ENCODE data around the gene KCNA3. TPM values are rescaled to one million over a fixed set of nuclear protein-coding genes. Genes with fewer than 3 reads are reported as not detected.

The KCNA3 gene
- polyA plus RNA-seq, 1 of the 3 experiments (the other 2 are of a cell fraction), result not detected

DNA sequence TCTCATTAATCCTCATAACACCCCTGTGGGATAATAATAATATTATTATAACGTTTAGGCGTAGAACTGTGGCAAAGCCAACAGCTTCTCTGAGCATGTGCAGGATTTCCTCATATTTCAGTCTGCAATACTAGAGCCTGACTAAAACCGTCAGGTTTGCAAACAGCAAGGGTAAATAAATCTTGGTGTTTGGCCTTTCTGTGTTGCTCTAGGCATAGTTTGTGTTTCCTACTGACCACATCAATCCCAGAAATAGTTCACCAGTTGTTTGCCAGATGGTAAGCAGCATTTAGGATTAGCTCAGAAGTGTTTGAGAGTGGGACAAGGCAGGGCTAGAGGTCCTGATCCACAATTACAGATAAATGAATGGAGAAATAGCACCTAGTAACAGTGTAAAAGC, 2.8 kb upstream of the KCNA3 start:
- DNase-seq, result no peak
- H3F3A ChIP-seq (replicated peaks; ENCODE audit: insufficient read depth), result no peaks in the 10 kb centered on the region
- ChIA-PET POLR2A (no interaction called here), CTCF (interaction anchor here (1.0 to 6.3 kb wide), 6 partner anchors 13 to 103 kb away, joined by 3 to 50 read pairs (median 3); no protein-coding TSS in a partner anchor)
- no peak overlapping the region for H2AFZ ChIP-seq (ENCODE audit: low read depth)
- no peak overlapping the region for H3K4me3 ChIP-seq (ENCODE audit: low read depth in 2 of 2, low read length in 1 of 2)
- no peak overlapping the region for H3K9ac ChIP-seq
- peaks cover 0 to 8% of the 10 kb centered on the region in 2 experiments; a peak in 1 of 4 replicates for H3K4me1 ChIP-seq (ENCODE audit: control insufficient read depth in 1 of 2, insufficient read depth in 2 of 2, low read depth in 1 of 2, low read length in 1 of 2)
- H3K9me3 ChIP-seq, result no peaks in the 10 kb centered on the region
- H3K9me2 ChIP-seq, result no peaks in the 10 kb centered on the region
- WGBS (ENCODE audit: low lambda C conversion rate), result 62% methylated on average over 3 of the region's 3 CpGs
- H3K4me2 ChIP-seq, result no peak overlapping the region
- H3K79me2 ChIP-seq (ENCODE audit: insufficient read depth), result no peaks in the 10 kb centered on the region
- no peaks in the 10 kb centered on the region for H3K36me3 ChIP-seq (replicated peaks in 1 of 2; ENCODE audit: control insufficient read depth in 1 of 2, insufficient read depth in 2 of 2, low read length in 1 of 2)
- H3K27me3 ChIP-seq (ENCODE audit: insufficient read depth), result peaks cover 43% of the 10 kb centered on the region
- no peak overlapping the region for H3K27ac ChIP-seq (ENCODE audit: low read depth in 2 of 2, low read length in 1 of 2)
- TF ChIP-seq TCF12 (IDR thresholded peaks at IDR 0.05) (no peak), FOSL2 (IDR thresholded peaks at IDR 0.05; ENCODE audit: borderline replicate concordance, low read depth) (no peak), SIN3A (IDR thresholded peaks at IDR 0.05; ENCODE audit: borderline replicate concordance, low read depth, low read length) (no peak), RCOR1 (IDR thresholded peaks at IDR 0.05; ENCODE audit: low read length) (no peak), CHD2 (IDR thresholded peaks at IDR 0.05; ENCODE audit: low read length, partially characterized antibody) (no peak), MAX (IDR thresholded peaks at IDR 0.05; ENCODE audit: low read depth) (no peak)
- TF ChIP-seq, protein P1, sequence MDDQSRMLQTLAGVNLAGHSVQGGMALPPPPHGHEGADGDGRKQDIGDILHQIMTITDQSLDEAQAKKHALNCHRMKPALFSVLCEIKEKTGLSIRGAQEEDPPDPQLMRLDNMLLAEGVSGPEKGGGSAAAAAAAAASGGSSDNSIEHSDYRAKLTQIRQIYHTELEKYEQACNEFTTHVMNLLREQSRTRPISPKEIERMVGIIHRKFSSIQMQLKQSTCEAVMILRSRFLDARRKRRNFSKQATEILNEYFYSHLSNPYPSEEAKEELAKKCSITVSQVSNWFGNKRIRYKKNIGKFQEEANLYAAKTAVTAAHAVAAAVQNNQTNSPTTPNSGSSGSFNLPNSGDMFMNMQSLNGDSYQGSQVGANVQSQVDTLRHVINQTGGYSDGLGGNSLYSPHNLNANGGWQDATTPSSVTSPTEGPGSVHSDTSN (IDR thresholded peaks at IDR 0.05), result no peak
- no peaks in the 10 kb centered on the region for H4K20me1 ChIP-seq (ENCODE audit: insufficient read depth)

GRCh38 chr1:110676970-110677369, 2.2 kb upstream of the KCNA3 start:
- H2AFZ ChIP-seq (ENCODE audit: low read depth), result no peak overlapping the region

More at GRCh38 chr1:110676970-110677369, 2.2 kb upstream of the KCNA3 start:
- Histone ChIP-seq H3K79me2 (ENCODE audit: insufficient read depth) (no peaks in the 10 kb centered on the region), H3F3A (replicated peaks; ENCODE audit: insufficient read depth) (no peaks in the 10 kb centered on the region), H3K4me2 (no peak overlapping the region), H3K36me3 (replicated peaks in 1 of 2; ENCODE audit: control insufficient read depth in 1 of 2, insufficient read depth in 2 of 2, low read length in 1 of 2) (no peaks in the 10 kb centered on the region), H3K4me1 (ENCODE audit: control insufficient read depth in 1 of 2, insufficient read depth in 2 of 2, low read depth in 1 of 2, low read length in 1 of 2) (peaks cover 0 to 8% of the 10 kb centered on the region in 2 experiments; a peak in 1 of 4 replicates), H4K20me1 (ENCODE audit: insufficient read depth) (no peaks in the 10 kb centered on the region), H3K9me3 (no peaks in the 10 kb centered on the region), H3K27ac (ENCODE audit: low read depth in 2 of 2, low read length in 1 of 2) (no peak overlapping the region), H3K4me3 (ENCODE audit: low read depth in 2 of 2, low read length in 1 of 2) (no peak overlapping the region), H3K9me2 (no peaks in the 10 kb centered on the region), H3K27me3 (ENCODE audit: insufficient read depth) (peaks cover 49% of the 10 kb centered on the region), H3K9ac (no peak overlapping the region)
- no peak for DNase-seq
- ChIA-PET CTCF (interaction anchor here (1.0 to 6.3 kb wide), 7 partner anchors 14 to 105 kb away, joined by 3 to 50 read pairs (median 4); no protein-coding TSS in a partner anchor), POLR2A (no interaction called here)
- TF ChIP-seq, protein P2, sequence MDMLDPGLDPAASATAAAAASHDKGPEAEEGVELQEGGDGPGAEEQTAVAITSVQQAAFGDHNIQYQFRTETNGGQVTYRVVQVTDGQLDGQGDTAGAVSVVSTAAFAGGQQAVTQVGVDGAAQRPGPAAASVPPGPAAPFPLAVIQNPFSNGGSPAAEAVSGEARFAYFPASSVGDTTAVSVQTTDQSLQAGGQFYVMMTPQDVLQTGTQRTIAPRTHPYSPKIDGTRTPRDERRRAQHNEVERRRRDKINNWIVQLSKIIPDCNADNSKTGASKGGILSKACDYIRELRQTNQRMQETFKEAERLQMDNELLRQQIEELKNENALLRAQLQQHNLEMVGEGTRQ (IDR thresholded peaks at IDR 0.05; ENCODE audit: borderline replicate concordance, low read depth, low read length), result no peak
- TF ChIP-seq USF1 (IDR thresholded peaks at IDR 0.05; ENCODE audit: borderline replicate concordance, low read depth) (no peak), REST (IDR thresholded peaks at IDR 0.05; ENCODE audit: low read depth, low read length) (no peak), NFIC (IDR thresholded peaks at IDR 0.05; ENCODE audit: borderline replicate concordance) (no peak), NRF1 (IDR thresholded peaks at IDR 0.05; ENCODE audit: low read depth, low read length) (no peak), ELF1 (IDR thresholded peaks at IDR 0.05) (no peak), FOXM1 (IDR thresholded peaks at IDR 0.05; ENCODE audit: low read depth) (no peak), FOSL2 (IDR thresholded peaks at IDR 0.05; ENCODE audit: borderline replicate concordance, low read depth) (no peak), RCOR1 (IDR thresholded peaks at IDR 0.05; ENCODE audit: low read length) (no peak), MXI1 (IDR thresholded peaks at IDR 0.05; ENCODE audit: low read depth, low read length) (no peak), CHD2 (IDR thresholded peaks at IDR 0.05; ENCODE audit: low read length, partially characterized antibody) (no peak), SIN3A (IDR thresholded peaks at IDR 0.05; ENCODE audit: borderline replicate concordance, low read depth, low read length) (no peak)
- WGBS (ENCODE audit: low lambda C conversion rate), result 79% methylated on average over 4 of the region's 4 CpGs

All from SK-N-SH (cell line).